IPS-18a (cell line): ENCODE measurements around the gene GORASP2.

Source experiments
- H3K27ac ChIP-seq: one replicate; pipeline ENCODE4 v1.5.1; 2013; ENCODE audit warnings: low read length
- H3K27me3 ChIP-seq: one replicate; pipeline ENCODE4 v1.6.1; 2013; ENCODE audit warnings: mild to moderate bottlenecking, low read length; ENCODE audit not compliant: control insufficient read depth, insufficient read depth
- H3K36me3 ChIP-seq: one replicate; pipeline ENCODE4 v1.6.1; 2013; ENCODE audit warnings: low read depth, low read length; ENCODE audit not compliant: control insufficient read depth
- H3K4me1 ChIP-seq: one replicate; pipeline ENCODE4 v1.6.1; 2013; ENCODE audit warnings: low read depth, low read length; ENCODE audit not compliant: control insufficient read depth
- H3K4me3 ChIP-seq: one replicate; pipeline ENCODE4 v1.5.1; 2013; ENCODE audit warnings: low read length
- H3K9ac ChIP-seq: one replicate; pipeline ENCODE4 v1.6.1; 2013; ENCODE audit warnings: mild to moderate bottlenecking, low read length, moderate library complexity
- H3K9me3 ChIP-seq: one replicate; pipeline ENCODE4 v1.6.1; 2013; ENCODE audit warnings: low read depth, low read length; ENCODE audit not compliant: control insufficient read depth

The GORASP2 gene

DNA sequence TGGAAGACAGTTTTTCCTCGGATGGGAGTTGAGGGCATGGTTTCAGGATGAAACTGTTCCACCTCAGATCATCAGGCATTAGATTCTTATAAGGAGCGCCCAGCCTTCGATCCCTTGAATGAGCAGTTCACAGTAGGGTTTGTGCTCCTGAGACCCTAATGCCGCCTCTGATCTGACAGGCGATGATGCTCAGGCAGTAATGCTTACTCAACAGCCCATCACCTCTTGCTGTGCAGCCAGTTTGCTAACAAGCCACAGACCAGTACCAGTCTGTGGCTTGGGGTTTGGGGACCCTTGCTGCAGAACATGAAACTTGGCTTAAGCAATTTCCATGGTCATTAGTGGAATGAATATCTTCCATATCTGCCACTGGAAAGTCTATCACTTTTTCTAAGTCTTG is 56.4 kb downstream of the GORASP2 start:
- peaks cover 12% of the 10 kb centered on the region for H3K4me1 ChIP-seq
- H3K27me3 ChIP-seq = no peaks in the 10 kb centered on the region
- H3K36me3 ChIP-seq = no peaks in the 10 kb centered on the region
- H3K9ac ChIP-seq = no peak overlapping the region
- no peaks in the 10 kb centered on the region for H3K9me3 ChIP-seq
- H3K27ac ChIP-seq = no peak overlapping the region
- no peak overlapping the region for H3K4me3 ChIP-seq

DNA sequence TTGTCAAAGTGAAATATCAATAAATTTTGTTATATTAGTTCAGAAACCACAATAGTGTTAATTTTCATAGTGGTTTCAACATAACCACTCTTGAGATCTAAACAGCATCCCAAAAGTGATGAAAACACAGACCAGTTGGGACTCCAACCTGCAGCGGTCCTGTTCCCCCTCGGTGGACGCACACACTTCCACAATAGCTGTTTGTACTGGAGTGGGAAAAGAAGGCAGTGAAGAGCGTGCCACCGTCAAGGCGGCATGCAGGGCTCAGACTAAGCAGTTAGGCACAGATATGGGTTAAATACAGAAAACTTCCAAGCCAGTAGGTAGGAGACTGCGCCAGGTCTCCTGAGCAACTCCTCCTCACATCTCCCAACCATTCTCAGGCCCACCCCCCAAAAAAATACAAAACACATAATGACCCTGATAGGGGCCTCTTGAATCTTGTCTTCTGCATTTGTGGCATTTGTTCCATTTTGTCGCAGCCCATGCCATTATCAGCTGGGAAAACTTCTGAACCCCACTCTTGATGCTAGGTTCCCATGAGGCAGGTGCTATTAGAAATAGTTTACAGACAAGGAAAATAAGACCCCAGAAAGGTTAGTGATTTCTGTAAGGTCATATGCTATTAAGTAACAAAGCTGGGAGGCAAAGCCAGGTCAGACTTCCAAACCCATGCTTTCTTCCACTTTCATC is 57.7 kb downstream of the GORASP2 start:
- Histone ChIP-seq H3K4me3 (no peak overlapping the region), H3K9ac (no peak overlapping the region), H3K9me3 (no peaks in the 10 kb centered on the region)

GRCh38 chr2:170991398-170992182 is 62.5 kb downstream of the GORASP2 start:
- no peak overlapping the region for H3K27ac ChIP-seq
- H3K36me3 ChIP-seq = peaks cover 38% of the 10 kb centered on the region
- H3K4me1 ChIP-seq = no peaks in the 10 kb centered on the region
- H3K9ac ChIP-seq = no peak overlapping the region
- H3K27me3 ChIP-seq = no peaks in the 10 kb centered on the region
- H3K9me3 ChIP-seq = no peaks in the 10 kb centered on the region
- H3K4me3 ChIP-seq = no peak overlapping the region

More for the DNA sequence above, 57.7 kb downstream of the GORASP2 start:
- Histone ChIP-seq H3K36me3 (peaks cover 7% of the 10 kb centered on the region), H3K27ac (no peak overlapping the region), H3K27me3 (no peaks in the 10 kb centered on the region), H3K4me1 (peaks cover 12% of the 10 kb centered on the region)

- H3K36me3 ChIP-seq = peaks cover 43% of the 10 kb centered on the region
- no peaks in the 10 kb centered on the region for H3K4me1 ChIP-seq
- no peak overlapping the region for H3K4me3 ChIP-seq
- H3K9me3 ChIP-seq = no peaks in the 10 kb centered on the region
- no peak overlapping the region for H3K9ac ChIP-seq
- H3K27ac ChIP-seq = no peak overlapping the region
- no peaks in the 10 kb centered on the region for H3K27me3 ChIP-seq
Measured at GRCh38 chr2:170996316-170996715, 67.3 kb downstream of the GORASP2 start.

- Histone ChIP-seq H3K36me3 (peaks cover 34% of the 10 kb centered on the region), H3K9me3 (no peaks in the 10 kb centered on the region), H3K9ac (no peak overlapping the region), H3K27ac (no peak overlapping the region), H3K4me1 (no peaks in the 10 kb centered on the region), H3K27me3 (no peaks in the 10 kb centered on the region), H3K4me3 (no peak overlapping the region)
Measured at GRCh38 chr2:170997893-170998597, 69.0 kb downstream of the GORASP2 start.

- Histone ChIP-seq H3K27me3 (no peaks in the 10 kb centered on the region), H3K4me1 (no peaks in the 10 kb centered on the region), H3K36me3 (peaks cover 31% of the 10 kb centered on the region), H3K4me3 (no peak overlapping the region), H3K27ac (no peak overlapping the region), H3K9ac (no peak overlapping the region), H3K9me3 (no peaks in the 10 kb centered on the region)
Measured at GRCh38 chr2:170999654-171000053, 70.6 kb downstream of the GORASP2 start.

DNA sequence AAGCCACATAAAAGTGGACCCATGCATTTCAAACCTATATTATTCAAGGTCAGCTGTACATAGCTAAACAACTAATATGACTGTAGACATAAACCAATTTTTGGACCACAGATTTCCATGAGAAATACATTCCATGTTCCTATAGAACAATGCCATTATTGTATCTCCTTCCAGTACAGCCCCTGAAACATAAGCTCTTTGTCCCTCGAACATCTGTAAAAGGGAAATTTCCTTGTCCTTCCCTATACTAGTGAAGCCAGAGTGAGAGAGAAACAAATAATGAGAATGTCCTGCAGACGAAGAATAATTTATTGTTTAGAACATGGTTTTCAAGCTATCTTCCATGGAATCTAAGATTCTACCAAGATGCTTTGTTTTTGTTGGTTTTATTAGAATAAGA is 75.3 kb downstream of the GORASP2 start:
- no peak overlapping the region for H3K9ac ChIP-seq
- no peaks in the 10 kb centered on the region for H3K4me1 ChIP-seq
- H3K4me3 ChIP-seq = no peak overlapping the region
- H3K9me3 ChIP-seq = no peaks in the 10 kb centered on the region
- peaks cover 50% of the 10 kb centered on the region for H3K36me3 ChIP-seq
- H3K27ac ChIP-seq = no peak overlapping the region
- H3K27me3 ChIP-seq = no peaks in the 10 kb centered on the region

DNA sequence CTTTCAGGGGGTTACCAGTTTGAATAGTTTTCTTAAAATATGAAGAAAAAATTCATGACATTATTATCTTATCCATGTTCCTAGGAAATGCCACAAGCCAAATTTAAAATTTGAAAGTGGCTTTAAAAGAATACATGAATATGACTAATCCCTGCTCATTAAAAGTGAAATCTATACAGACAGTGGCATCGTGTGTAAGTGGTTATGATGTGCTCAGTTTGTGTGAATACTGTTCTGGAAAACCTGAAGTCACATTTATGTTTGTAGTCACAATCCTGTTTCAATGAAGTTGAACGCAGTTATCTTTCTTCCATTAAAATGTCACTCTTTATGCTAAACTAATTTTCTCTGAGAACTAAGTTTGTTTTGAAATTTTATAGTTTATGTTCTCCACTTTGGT is 75.8 kb downstream of the GORASP2 start:
- H3K36me3 ChIP-seq = peaks cover 53% of the 10 kb centered on the region
- no peak overlapping the region for H3K27ac ChIP-seq
- no peaks in the 10 kb centered on the region for H3K27me3 ChIP-seq
- H3K4me1 ChIP-seq = no peaks in the 10 kb centered on the region
- no peak overlapping the region for H3K4me3 ChIP-seq
- H3K9me3 ChIP-seq = no peaks in the 10 kb centered on the region
- H3K9ac ChIP-seq = no peak overlapping the region

GRCh38 chr2:171008550-171009205 is 79.6 kb downstream of the GORASP2 start:
- H3K27ac ChIP-seq = no peak overlapping the region
- no peaks in the 10 kb centered on the region for H3K4me1 ChIP-seq
- H3K9ac ChIP-seq = no peak overlapping the region
- H3K36me3 ChIP-seq = peaks cover 58% of the 10 kb centered on the region
- H3K9me3 ChIP-seq = no peaks in the 10 kb centered on the region
- H3K4me3 ChIP-seq = no peak overlapping the region
- H3K27me3 ChIP-seq = no peaks in the 10 kb centered on the region

DNA sequence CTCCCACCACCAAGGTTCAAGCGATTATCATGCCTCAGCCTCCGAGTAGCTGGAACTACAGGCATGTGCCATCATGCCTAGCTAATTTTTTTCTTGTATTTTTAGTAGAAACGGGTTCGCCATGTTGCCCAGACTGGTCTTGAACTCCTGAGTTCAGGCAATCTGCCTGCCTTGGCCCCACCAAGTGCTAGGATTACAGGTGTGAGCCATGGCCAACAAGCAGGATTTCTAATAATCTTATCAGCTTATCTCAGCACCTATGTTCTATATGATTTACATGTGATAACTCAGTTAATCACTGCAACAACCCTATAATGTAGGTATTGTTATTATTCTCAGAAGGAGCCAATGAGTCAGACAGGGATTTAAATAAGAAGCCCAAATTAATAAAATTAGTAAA is 80.3 kb downstream of the GORASP2 start:
- Histone ChIP-seq H3K36me3 (peaks cover 56% of the 10 kb centered on the region), H3K4me1 (no peaks in the 10 kb centered on the region), H3K27me3 (no peaks in the 10 kb centered on the region), H3K9ac (no peak overlapping the region), H3K27ac (no peak overlapping the region), H3K9me3 (no peaks in the 10 kb centered on the region), H3K4me3 (no peak overlapping the region)

- H3K27ac ChIP-seq = no peak overlapping the region
- no peaks in the 10 kb centered on the region for H3K27me3 ChIP-seq
- H3K36me3 ChIP-seq = peaks cover 28% of the 10 kb centered on the region
- no peaks in the 10 kb centered on the region for H3K9me3 ChIP-seq
- H3K4me3 ChIP-seq = no peak overlapping the region
- no peak overlapping the region for H3K9ac ChIP-seq
- H3K4me1 ChIP-seq = no peaks in the 10 kb centered on the region
Measured at GRCh38 chr2:171013851-171014250, 84.8 kb downstream of the GORASP2 start.
